SK-N-SH (cell line): ENCODE results near the gene IL18BP. TPM values are rescaled to one million over a fixed set of nuclear protein-coding genes. Genes with fewer than 3 reads are reported as not detected.

Experiments
- CTCF ChIA-PET: fragments of 300-600, 350-600 bp; formaldehyde crosslinking; extraction: SDS; loops from one replicate; lab custom pipeline; 2021; lab: Yijun Ruan, JAX
- POLR2A ChIA-PET: fragments of 350-600 bp; sonication (Branson Sonifier 250); formaldehyde crosslinking; extraction: SDS; loops from one replicate; lab custom pipeline; 2020; ENCODE audit warnings: antibody characterized with exemption, inconsistent platforms; lab: Yijun Ruan, JAX
- DNase-seq: peaks from one replicate; pipeline ENCODE4 v3.0.0; 2012
- H2AFZ ChIP-seq: fragments of 200-600 bp; sonication (generic); 2 replicates; pipeline ENCODE4 v1.8.1; 2016; ENCODE audit warnings: antibody characterized with exemption, mild to moderate bottlenecking, low read depth
- H3F3A ChIP-seq: fragments of 200-600 bp; sonication (generic); replicated peaks from 2 replicates; pipeline ENCODE3; 2016; ENCODE audit warnings: antibody characterized with exemption, mild to moderate bottlenecking; ENCODE audit not compliant: insufficient read depth
- H3K27ac ChIP-seq, 2 experiments: fragments of 200-500 bp in 1 of 2; fragments of 200-600 bp in 1 of 2; sonication (Bioruptor generic) in 1 of 2; sonication (generic), shearing (Covaris generic) in 1 of 2; 2 replicates each; pipeline versions ENCODE4 v1.5.1 to v1.6.1; 2014 to 2016; ENCODE audit warnings: low read depth in 2 of 2, inconsistent platforms in 1 of 2, low read length in 1 of 2, mild to moderate bottlenecking in 1 of 2, mixed read lengths in 1 of 2
- H3K27me3 ChIP-seq: fragments of 200-600 bp; sonication (generic), shearing (Covaris generic); 2 replicates; pipeline ENCODE4 v1.6.1; 2016; ENCODE audit warnings: mixed run types; ENCODE audit not compliant: insufficient read depth
- H3K36me3 ChIP-seq, 2 experiments: fragments of 200-500 bp in 1 of 2; fragments of 200-600 bp in 1 of 2; sonication (Bioruptor generic) in 1 of 2; sonication (generic) in 1 of 2; replicated peaks in 1 of 2; 2 replicates each; pipeline versions ENCODE3 to v1.5.1; 2014 to 2016; ENCODE audit warnings: low read length in 1 of 2, mild to moderate bottlenecking in 1 of 2; ENCODE audit not compliant: insufficient read depth in 2 of 2, control insufficient read depth in 1 of 2
- H3K4me1 ChIP-seq, 2 experiments: fragments of 200-500 bp in 1 of 2; fragments of 200-600 bp in 1 of 2; sonication (Bioruptor generic) in 1 of 2; sonication (generic), shearing (Covaris generic) in 1 of 2; 2 replicates each; pipeline versions ENCODE4 v1.5.1 to v1.6.1; 2014 to 2016; ENCODE audit warnings: low read depth in 1 of 2, low read length in 1 of 2, mixed run types in 1 of 2; ENCODE audit not compliant: insufficient read depth in 2 of 2, control insufficient read depth in 1 of 2
- H3K4me2 ChIP-seq: fragments of 200-600 bp; sonication (generic), shearing (Covaris generic); 2 replicates; pipeline ENCODE4 v1.6.1; 2017; ENCODE audit warnings: mixed run types
- H3K4me3 ChIP-seq, 2 experiments: fragments of 200-500 bp in 1 of 2; fragments of 200-600 bp in 1 of 2; sonication (Bioruptor generic) in 1 of 2; sonication (generic), shearing (Covaris generic) in 1 of 2; 2 replicates each; pipeline versions ENCODE4 v1.5.1 to v1.8.1; 2014 to 2016; ENCODE audit warnings: low read depth in 2 of 2, inconsistent platforms in 1 of 2, low read length in 1 of 2, mild to moderate bottlenecking in 1 of 2, mixed read lengths in 1 of 2, moderate library complexity in 1 of 2
- H3K79me2 ChIP-seq: fragments of 200-600 bp; sonication (generic); 2 replicates; pipeline ENCODE4 v1.8.1; 2017; ENCODE audit warnings: mild to moderate bottlenecking; ENCODE audit not compliant: insufficient read depth
- H3K9ac ChIP-seq: fragments of 200-600 bp; sonication (generic); 2 replicates; pipeline ENCODE4 v1.6.1; 2017; ENCODE audit warnings: mixed run types
- H3K9me2 ChIP-seq: fragments of 200-600 bp; sonication (generic); 2 replicates; pipeline ENCODE4 v1.6.1; 2017; ENCODE audit warnings: mixed run types
- H3K9me3 ChIP-seq: fragments of 200-600 bp; sonication (generic); 2 replicates; pipeline ENCODE4 v1.6.1; 2017; ENCODE audit warnings: mixed run types, mild to moderate bottlenecking, moderate library complexity
- H4K20me1 ChIP-seq: fragments of 200-600 bp; sonication (generic); 2 replicates; pipeline ENCODE4 v1.6.1; 2017; ENCODE audit warnings: mild to moderate bottlenecking, mixed run types; ENCODE audit not compliant: insufficient read depth
- CTCF ChIP-seq: fragments of 200-600 bp; sonication (generic); IDR thresholded peaks from 2 replicates; pipeline ENCODE4 v1.6.1; 2017; ENCODE audit warnings: antibody characterized with exemption, mild to moderate bottlenecking, moderate library complexity
- EP300 ChIP-seq, 2 experiments: IDR thresholded peaks; 2 replicates each; pipeline versions ENCODE4 v1.4.0 to v1.6.1; 2012; ENCODE audit warnings: borderline replicate concordance in 1 of 2, low read depth in 1 of 2, low read length in 1 of 2
- GABPA ChIP-seq: IDR thresholded peaks from 2 replicates; pipeline ENCODE4 v1.4.0; 2012; ENCODE audit warnings: low read depth, mild to moderate bottlenecking
- MXI1 ChIP-seq: IDR thresholded peaks from 2 replicates; pipeline ENCODE4 v1.6.1; 2012; ENCODE audit warnings: mild to moderate bottlenecking, low read depth, low read length, improper control_type of control experiment
- PBX3 ChIP-seq: IDR thresholded peaks from 2 replicates; pipeline ENCODE4; 2012
- RAD21 ChIP-seq: IDR thresholded peaks from 2 replicates; pipeline ENCODE4 v1.6.1; 2012; ENCODE audit warnings: mild to moderate bottlenecking, low read length
- RCOR1 ChIP-seq: fragments of 150-350 bp; IDR thresholded peaks from 2 replicates; pipeline ENCODE4 v1.6.1; 2017; ENCODE audit warnings: antibody characterized with exemption, low read length
- RFX5 ChIP-seq: IDR thresholded peaks from 2 replicates; pipeline ENCODE4 v1.6.1; 2012; ENCODE audit warnings: mild to moderate bottlenecking, improper control_type of control experiment, low read length
- RXRA ChIP-seq: IDR thresholded peaks from 2 replicates; pipeline ENCODE4 v1.4.0; 2012; ENCODE audit warnings: low read depth, mild to moderate bottlenecking, borderline replicate concordance
- TCF12 ChIP-seq: IDR thresholded peaks from 2 replicates; pipeline ENCODE4 v1.4.0; 2012
- USF2 ChIP-seq: fragments of 150-350 bp; IDR thresholded peaks from 2 replicates; pipeline ENCODE4 v1.6.1; 2017; ENCODE audit warnings: antibody characterized with exemption, low read length, low read depth, borderline replicate concordance
- WGBS: methylation state at CpG from one replicate; pipeline ENCODE4 v1.1.6; 2017; ENCODE audit warnings: low lambda C conversion rate; 5-methylcytosine and 5-hydroxymethylcytosine counted together
- polyA plus RNA-seq, 3 experiments: library from polyadenylated mRNA; depleted of rRNA; stranded (reverse); fragments of >200 nt; gene quantifications; 2 replicates each; pipeline ENCODE4 v1.2.3, GENCODE V29; 2012

Gene IL18BP
- polyA plus RNA-seq, 1 of the 3 experiments (the other 2 are of a cell fraction) = 5.0 TPM

GRCh38 chr11:71997594-71997993 lies 1.1 kb upstream of the IL18BP start:
- no peak overlapping the region for H2AFZ ChIP-seq
- ChIA-PET CTCF (interaction anchor here (2.0 to 4.2 kb wide), 2 partner anchors 20 to 93 kb away, joined by 7 to 26 read pairs; no protein-coding TSS in a partner anchor), POLR2A (no interaction called here)
- 92% methylated on average over 2 of the region's 3 CpGs for WGBS
- no peaks in the 10 kb centered on the region for H3K79me2 ChIP-seq
- H3K4me1 ChIP-seq = peaks cover 0 to 10% of the 10 kb centered on the region in 2 experiments; a peak in 1 of 4 replicates
- peaks cover 8% of the 10 kb centered on the region for H3F3A ChIP-seq
- H3K9me3 ChIP-seq = no peaks in the 10 kb centered on the region
- H3K4me3 ChIP-seq = no peak overlapping the region
- H3K27ac ChIP-seq = no peak overlapping the region; a peak in 1 of 4 replicates
- DNase-seq = no peak
- H3K36me3 ChIP-seq = peaks cover 3 to 35% of the 10 kb centered on the region in 2 experiments
- no peak overlapping the region for H3K4me2 ChIP-seq
- no peaks in the 10 kb centered on the region; the same call in 1 of the 2 replicates for H4K20me1 ChIP-seq
- no peaks in the 10 kb centered on the region for H3K27me3 ChIP-seq
- H3K9me2 ChIP-seq = no peaks in the 10 kb centered on the region
- H3K9ac ChIP-seq = no peak overlapping the region
- TF ChIP-seq USF2 (no peak), CTCF (no peak), MXI1 (no peak), TCF12 (no peak), PBX3 (no peak)

GRCh38 chr11:71998061-71998460 lies 648 bp upstream of the IL18BP start:
- no peak overlapping the region for H3K27ac ChIP-seq
- H3K9ac ChIP-seq = no peak overlapping the region
- ChIA-PET CTCF (interaction anchor here (2.0 to 4.2 kb wide), 2 partner anchors 20 to 93 kb away, joined by 7 to 26 read pairs; no protein-coding TSS in a partner anchor), POLR2A (no interaction called here)
- no peaks in the 10 kb centered on the region for H3K27me3 ChIP-seq
- no peaks in the 10 kb centered on the region for H3K79me2 ChIP-seq
- H3K4me2 ChIP-seq = no peak overlapping the region
- H3K4me3 ChIP-seq = no peak overlapping the region
- H4K20me1 ChIP-seq = no peaks in the 10 kb centered on the region; the same call in 1 of the 2 replicates
- H3K36me3 ChIP-seq = peaks cover 3 to 39% of the 10 kb centered on the region in 2 experiments
- no peak for TF ChIP-seq MXI1
- TF ChIP-seq CTCF = no peak
- TF ChIP-seq TCF12 = no peak
- TF ChIP-seq GABPA = no peak
- TF ChIP-seq RCOR1 = no peak
- no peak for TF ChIP-seq RAD21
- no peak for TF ChIP-seq RFX5
- no peak for TF ChIP-seq RXRA
- TF ChIP-seq EP300 (IDR thresholded peaks at IDR 0.05; ENCODE audit: borderline replicate concordance in 1 of 2, low read depth in 1 of 2, low read length in 1 of 2) = no peak
- H3F3A ChIP-seq = peaks cover 13% of the 10 kb centered on the region
- WGBS = 100% methylated on average over 2 of the region's 2 CpGs
- DNase-seq = no peak
- H3K9me2 ChIP-seq = no peaks in the 10 kb centered on the region
- no peaks in the 10 kb centered on the region for H3K9me3 ChIP-seq
- H2AFZ ChIP-seq = no peak overlapping the region
- H3K4me1 ChIP-seq = peaks cover 0 to 10% of the 10 kb centered on the region in 2 experiments; a peak in 1 of 4 replicates
